Measurements from ENCODE around the gene MYADM. TPM values are rescaled to one million over a fixed set of nuclear protein-coding genes. Genes with fewer than 3 reads are reported as not detected.
A peak's percentile ranks its signal among the peaks of the same experiment; 100 is the strongest.

Gene MYADM
- total RNA-seq, 1 donor from 2014 or later: 80.4 TPM

- no peak for TF ChIP-seq CTCF (IDR thresholded peaks at IDR 0.05; ENCODE audit: unreplicated experiment)
- DNase-seq (ENCODE audit: low spot score, unreplicated experiment): no peak
- no peak overlapping the region for H3K27ac Mint-ChIP-seq
- peaks cover 2% of the 10 kb centered on the region for H3K36me3 Mint-ChIP-seq (ENCODE audit: insufficient read depth)
- H3K27me3 Mint-ChIP-seq: peaks cover 24% of the 10 kb centered on the region
- no peak overlapping the region for H3K4me3 Mint-ChIP-seq (ENCODE audit: low read depth)
- no peaks in the 10 kb centered on the region for H3K9me3 Mint-ChIP-seq (ENCODE audit: low read depth)
- H3K4me1 Mint-ChIP-seq (ENCODE audit: low read depth): peaks cover 11% of the 10 kb centered on the region
These were observed 13.2 kb downstream of the MYADM start for GRCh38 chr19:53880711-53881481.

- H3K27me3 Mint-ChIP-seq: peaks cover 30% of the 10 kb centered on the region
- peak within 1 kb of the TSS; percentile 59 for H3K4me3 Mint-ChIP-seq (ENCODE audit: low read depth)
- peak; percentile 68 for DNase-seq (ENCODE audit: low spot score, unreplicated experiment)
- H3K4me1 Mint-ChIP-seq (ENCODE audit: low read depth): peaks cover 11% of the 10 kb centered on the region
- H3K36me3 Mint-ChIP-seq (ENCODE audit: insufficient read depth): peaks cover 2% of the 10 kb centered on the region
- peak; percentile 66 for TF ChIP-seq CTCF (IDR thresholded peaks at IDR 0.05; ENCODE audit: unreplicated experiment)
- no peak within 1 kb of the TSS for H3K27ac Mint-ChIP-seq
- no peaks in the 10 kb centered on the region for H3K9me3 Mint-ChIP-seq (ENCODE audit: low read depth)
These were observed 14.1 kb downstream of the MYADM start, which contains the start of gene PRKCG for GRCh38 chr19:53881482-53882390. PRKCG (plus strand) TSS chr19:53882197; CDS start chr19:53882495, 298 bp downstream.

GRCh38 chr19:53882391-53883050 lies 14.8 kb downstream of the MYADM start:
- Mint-ChIP-seq H3K27me3 (peaks cover 30% of the 10 kb centered on the region), H3K4me1 (ENCODE audit: low read depth) (peaks cover 11% of the 10 kb centered on the region), H3K27ac (no peak overlapping the region), H3K9me3 (ENCODE audit: low read depth) (no peaks in the 10 kb centered on the region), H3K4me3 (ENCODE audit: low read depth) (peak overlapping the region; percentile 59), H3K36me3 (ENCODE audit: insufficient read depth) (no peaks in the 10 kb centered on the region)
- DNase-seq (ENCODE audit: low spot score, unreplicated experiment): no peak
- no peak for TF ChIP-seq CTCF (IDR thresholded peaks at IDR 0.05; ENCODE audit: unreplicated experiment)

GRCh38 chr19:53883231-53883661 lies 15.6 kb downstream of the MYADM start:
- no peaks in the 10 kb centered on the region for H3K9me3 Mint-ChIP-seq (ENCODE audit: low read depth)
- H3K27me3 Mint-ChIP-seq: peaks cover 35% of the 10 kb centered on the region
- no peak for TF ChIP-seq CTCF (IDR thresholded peaks at IDR 0.05; ENCODE audit: unreplicated experiment)
- DNase-seq (ENCODE audit: low spot score, unreplicated experiment): no peak
- no peak overlapping the region for H3K27ac Mint-ChIP-seq
- no peaks in the 10 kb centered on the region for H3K36me3 Mint-ChIP-seq (ENCODE audit: insufficient read depth)
- peaks cover 11% of the 10 kb centered on the region for H3K4me1 Mint-ChIP-seq (ENCODE audit: low read depth)
- no peak overlapping the region for H3K4me3 Mint-ChIP-seq (ENCODE audit: low read depth)

GRCh38 chr19:53883741-53884140 lies 16.1 kb downstream of the MYADM start:
- no peaks in the 10 kb centered on the region for H3K36me3 Mint-ChIP-seq (ENCODE audit: insufficient read depth)
- DNase-seq (ENCODE audit: low spot score, unreplicated experiment): no peak
- H3K27ac Mint-ChIP-seq: no peak overlapping the region
- peaks cover 36% of the 10 kb centered on the region for H3K27me3 Mint-ChIP-seq
- H3K4me1 Mint-ChIP-seq (ENCODE audit: low read depth): peaks cover 10% of the 10 kb centered on the region
- H3K9me3 Mint-ChIP-seq (ENCODE audit: low read depth): no peaks in the 10 kb centered on the region
- no peak for TF ChIP-seq CTCF (IDR thresholded peaks at IDR 0.05; ENCODE audit: unreplicated experiment)
- peak overlapping the region; percentile 11 for H3K4me3 Mint-ChIP-seq (ENCODE audit: low read depth)

Measured in progenitor cell of endocrine pancreas (in vitro differentiated cells).